HepG2 (cell line): ENCODE measurements around the gene GOLGB1.

Experiments used
- CBX5 ChIP-seq: sonication (generic); formaldehyde crosslinking; IDR thresholded peaks from 2 replicates; pipeline ENCODE4 v1.4.0; 2020; ENCODE audit warnings: missing genetic modification reagents, borderline replicate concordance
- ETV6 ChIP-seq: sonication (generic); formaldehyde crosslinking; conservative IDR thresholded peaks from 2 replicates; pipeline ENCODE4 v1.4.0; 2020; ENCODE audit warnings: missing genetic modification reagents
- MED13 ChIP-seq: sonication (generic); formaldehyde crosslinking; IDR thresholded peaks from 2 replicates; pipeline ENCODE4 v1.5.0; 2020; ENCODE audit warnings: missing genetic modification reagents
- PHB2 ChIP-seq: fragments of 450-650 bp; IDR thresholded peaks from 2 replicates; pipeline ENCODE4 v1.6.1; 2018; ENCODE audit not compliant: partially characterized antibody
- RXRB ChIP-seq: IDR thresholded peaks from 2 replicates; pipeline ENCODE4 v1.6.1; 2016; ENCODE audit warnings: borderline replicate concordance, missing genetic modification reagents, missing compliant biosample characterization
- TAF15 ChIP-seq: fragments of 200-400 bp; formaldehyde crosslinking; IDR thresholded peaks from one replicate; pipeline ENCODE4 v1.6.1; 2018; ENCODE audit warnings: mild to moderate bottlenecking, low read depth, low read length; ENCODE audit not compliant: poor library complexity, severe bottlenecking
- ZBTB38 ChIP-seq: sonication (generic); formaldehyde crosslinking; IDR thresholded peaks from 2 replicates; pipeline ENCODE4 v1.5.1; 2020; ENCODE audit warnings: mild to moderate bottlenecking, missing genetic modification reagents
- TF ChIP-seq, protein P1 (sequence below): sonication (generic); formaldehyde crosslinking; IDR thresholded peaks from 2 replicates; pipeline ENCODE4 v1.5.0; 2020; ENCODE audit warnings: mild to moderate bottlenecking, missing genetic modification reagents, moderate library complexity
- TF ChIP-seq, protein P2 (sequence below): sonication (generic); formaldehyde crosslinking; conservative IDR thresholded peaks from 2 replicates; pipeline ENCODE4 v1.4.0; 2020; ENCODE audit warnings: missing genetic modification reagents
- TF ChIP-seq, protein P3 (sequence below): sonication (generic); formaldehyde crosslinking; IDR thresholded peaks from 2 replicates; pipeline ENCODE4 v1.5.0; 2020; ENCODE audit warnings: missing genetic modification reagents

DNA sequence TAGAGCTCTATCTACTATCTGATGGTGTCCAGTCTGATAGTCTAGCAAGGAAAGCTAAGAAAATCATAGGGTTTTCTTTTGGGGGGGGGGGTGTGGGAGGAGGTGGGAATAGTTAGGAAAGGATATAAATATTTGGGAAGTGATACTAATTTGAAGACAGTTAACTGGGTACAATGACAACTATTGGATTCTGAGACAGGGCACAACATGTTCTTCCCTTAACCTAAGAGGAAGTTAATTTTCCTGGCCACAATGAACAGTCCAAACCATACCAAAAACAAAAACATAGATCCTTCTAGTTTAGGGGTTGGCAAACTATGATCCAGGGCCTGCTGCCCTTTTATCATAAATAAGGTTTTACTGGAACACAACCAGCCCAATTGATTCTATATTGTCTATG lies 78.9 kb downstream of the GOLGB1 start:
- no peak for TF ChIP-seq MED13 (CRISPR knock-in tag)
- no peak for TF ChIP-seq ZBTB38 (CRISPR knock-in tag)
- TF ChIP-seq, protein P1, sequence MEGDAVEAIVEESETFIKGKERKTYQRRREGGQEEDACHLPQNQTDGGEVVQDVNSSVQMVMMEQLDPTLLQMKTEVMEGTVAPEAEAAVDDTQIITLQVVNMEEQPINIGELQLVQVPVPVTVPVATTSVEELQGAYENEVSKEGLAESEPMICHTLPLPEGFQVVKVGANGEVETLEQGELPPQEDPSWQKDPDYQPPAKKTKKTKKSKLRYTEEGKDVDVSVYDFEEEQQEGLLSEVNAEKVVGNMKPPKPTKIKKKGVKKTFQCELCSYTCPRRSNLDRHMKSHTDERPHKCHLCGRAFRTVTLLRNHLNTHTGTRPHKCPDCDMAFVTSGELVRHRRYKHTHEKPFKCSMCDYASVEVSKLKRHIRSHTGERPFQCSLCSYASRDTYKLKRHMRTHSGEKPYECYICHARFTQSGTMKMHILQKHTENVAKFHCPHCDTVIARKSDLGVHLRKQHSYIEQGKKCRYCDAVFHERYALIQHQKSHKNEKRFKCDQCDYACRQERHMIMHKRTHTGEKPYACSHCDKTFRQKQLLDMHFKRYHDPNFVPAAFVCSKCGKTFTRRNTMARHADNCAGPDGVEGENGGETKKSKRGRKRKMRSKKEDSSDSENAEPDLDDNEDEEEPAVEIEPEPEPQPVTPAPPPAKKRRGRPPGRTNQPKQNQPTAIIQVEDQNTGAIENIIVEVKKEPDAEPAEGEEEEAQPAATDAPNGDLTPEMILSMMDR (CRISPR knock-in tag): no peak
- no peak for TF ChIP-seq PHB2
- no peak for TF ChIP-seq RXRB (CRISPR knock-in tag)
- TF ChIP-seq, protein P2, sequence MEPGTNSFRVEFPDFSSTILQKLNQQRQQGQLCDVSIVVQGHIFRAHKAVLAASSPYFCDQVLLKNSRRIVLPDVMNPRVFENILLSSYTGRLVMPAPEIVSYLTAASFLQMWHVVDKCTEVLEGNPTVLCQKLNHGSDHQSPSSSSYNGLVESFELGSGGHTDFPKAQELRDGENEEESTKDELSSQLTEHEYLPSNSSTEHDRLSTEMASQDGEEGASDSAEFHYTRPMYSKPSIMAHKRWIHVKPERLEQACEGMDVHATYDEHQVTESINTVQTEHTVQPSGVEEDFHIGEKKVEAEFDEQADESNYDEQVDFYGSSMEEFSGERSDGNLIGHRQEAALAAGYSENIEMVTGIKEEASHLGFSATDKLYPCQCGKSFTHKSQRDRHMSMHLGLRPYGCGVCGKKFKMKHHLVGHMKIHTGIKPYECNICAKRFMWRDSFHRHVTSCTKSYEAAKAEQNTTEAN (CRISPR knock-in tag): no peak
- no peak for TF ChIP-seq ETV6 (CRISPR knock-in tag)
- TF ChIP-seq CBX5: no peak
- TF ChIP-seq, protein P3, sequence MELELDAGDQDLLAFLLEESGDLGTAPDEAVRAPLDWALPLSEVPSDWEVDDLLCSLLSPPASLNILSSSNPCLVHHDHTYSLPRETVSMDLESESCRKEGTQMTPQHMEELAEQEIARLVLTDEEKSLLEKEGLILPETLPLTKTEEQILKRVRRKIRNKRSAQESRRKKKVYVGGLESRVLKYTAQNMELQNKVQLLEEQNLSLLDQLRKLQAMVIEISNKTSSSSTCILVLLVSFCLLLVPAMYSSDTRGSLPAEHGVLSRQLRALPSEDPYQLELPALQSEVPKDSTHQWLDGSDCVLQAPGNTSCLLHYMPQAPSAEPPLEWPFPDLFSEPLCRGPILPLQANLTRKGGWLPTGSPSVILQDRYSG (CRISPR knock-in tag): no peak
- TF ChIP-seq TAF15: no peak
